TTC549 (cell line): Measurements from ENCODE around the gene HSPA1L.

ENCODE experiments used
- FAIRE-seq: peaks from 2 replicates; lab custom pipeline; 2012; peaks lifted over from hg19 to GRCh38; lab: Jason Lieb, UNC

The HSPA1L gene

GRCh38 chr6:31763619-31763940 lies 51.5 kb downstream of the HSPA1L start:
- FAIRE-seq = no peak

- FAIRE-seq = no peak
Measured at GRCh38 chr6:31762878-31763618, 52.0 kb downstream of the HSPA1L start.

DNA sequence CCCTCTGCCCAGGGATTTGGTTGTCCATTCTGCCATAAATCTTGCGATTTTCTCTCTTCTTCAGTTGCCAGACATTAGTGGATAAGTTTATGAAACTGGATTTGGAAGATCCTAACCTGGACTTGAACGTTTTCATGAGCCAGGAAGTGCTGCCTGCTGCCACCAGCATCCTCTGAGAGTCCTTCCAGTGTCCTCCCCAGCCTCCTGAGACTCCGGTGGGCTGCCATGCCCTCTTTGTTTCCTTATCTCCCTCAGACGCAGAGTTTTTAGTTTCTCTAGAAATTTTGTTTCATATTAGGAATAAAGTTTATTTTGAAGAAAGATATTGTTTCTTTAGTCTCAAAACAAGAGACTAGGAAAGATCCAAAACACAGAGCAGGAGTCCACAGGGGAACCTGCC lies 52.7 kb downstream of the HSPA1L start, which contains the start of gene SAPCD1:
SAPCD1 (plus strand) TSS at position 301 of the 400 bp plus-strand sequence. CDS start 399 bp downstream, outside the sequence.
- no peak for FAIRE-seq

GRCh38 chr6:31761343-31761742 lies 53.7 kb downstream of the HSPA1L start:
- no peak for FAIRE-seq

- no peak for FAIRE-seq
Measured at GRCh38 chr6:31760790-31761189, 54.3 kb downstream of the HSPA1L start.
